Neuron (in vitro differentiated cells): ENCODE results near the gene GAS2.

ENCODE experiments used
- H2AFZ ChIP-seq: one replicate; pipeline ENCODE4 v1.6.1; 2013; ENCODE audit warnings: low read depth, mild to moderate bottlenecking, inconsistent platforms, low read length, moderate library complexity
- H3K27me3 ChIP-seq: one replicate; pipeline ENCODE4 v1.6.1; 2013; ENCODE audit warnings: low read length; ENCODE audit not compliant: insufficient read depth
- H3K36me3 ChIP-seq: one replicate; pipeline ENCODE4 v1.6.1; 2013; ENCODE audit warnings: low read length; ENCODE audit not compliant: insufficient read depth
- H3K4me1 ChIP-seq: one replicate; pipeline ENCODE4 v1.6.1; 2013; ENCODE audit warnings: low read length; ENCODE audit not compliant: insufficient read depth
- H3K4me3 ChIP-seq: 2 replicates; pipeline ENCODE4 v1.5.1; 2013; ENCODE audit warnings: mild to moderate bottlenecking, low read length, moderate library complexity
- H3K9me3 ChIP-seq: one replicate; pipeline ENCODE4 v1.6.1; 2013; ENCODE audit warnings: low read length

The GAS2 gene

DNA sequence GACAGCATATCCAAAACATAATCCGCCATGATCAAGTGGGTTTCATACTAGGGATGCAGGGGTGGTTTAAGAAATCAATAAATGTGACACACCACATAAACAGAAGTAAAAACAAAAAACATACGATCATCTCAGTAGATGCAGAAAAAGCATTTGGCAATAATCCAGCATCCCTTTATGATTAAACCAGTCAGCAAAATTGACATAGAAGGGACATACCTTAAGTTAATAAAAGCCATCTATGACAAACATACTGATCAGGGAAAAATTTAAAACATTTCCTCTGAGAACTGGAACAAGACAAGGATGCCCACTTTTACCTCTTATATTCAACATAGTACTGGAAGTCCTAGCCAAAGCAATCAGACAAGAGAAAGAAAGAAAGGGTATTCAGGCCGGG, 49.6 kb downstream of the GAS2 start:
- H3K27me3 ChIP-seq = no peaks in the 10 kb centered on the region
- H3K4me1 ChIP-seq = no peaks in the 10 kb centered on the region
- no peaks in the 10 kb centered on the region for H3K36me3 ChIP-seq
- no peak overlapping the region for H3K4me3 ChIP-seq
- no peak overlapping the region for H2AFZ ChIP-seq
- no peaks in the 10 kb centered on the region for H3K9me3 ChIP-seq

DNA sequence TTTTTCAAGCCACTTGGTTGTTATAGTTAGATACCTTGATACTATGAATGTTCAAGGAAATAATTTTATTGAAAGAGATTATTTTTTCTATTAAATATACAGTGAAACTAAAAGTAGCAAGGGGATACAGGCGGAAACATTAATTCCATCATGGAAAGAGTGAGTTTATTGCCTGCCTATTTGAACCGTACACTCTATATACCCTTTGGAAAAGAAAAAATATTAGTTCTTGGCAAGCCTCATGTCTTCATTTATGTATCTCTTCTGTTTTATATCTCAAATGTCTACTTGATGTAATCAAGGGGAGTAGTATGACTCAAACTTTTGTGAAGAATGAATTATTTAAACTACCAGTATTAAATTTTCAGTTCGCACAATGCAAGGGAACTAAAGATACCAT, 54.0 kb downstream of the GAS2 start:
- no peaks in the 10 kb centered on the region for H3K9me3 ChIP-seq
- no peaks in the 10 kb centered on the region for H3K36me3 ChIP-seq
- H2AFZ ChIP-seq = no peak overlapping the region
- no peaks in the 10 kb centered on the region for H3K4me1 ChIP-seq
- H3K27me3 ChIP-seq = no peaks in the 10 kb centered on the region
- H3K4me3 ChIP-seq = no peak overlapping the region

- Histone ChIP-seq H3K9me3 (no peaks in the 10 kb centered on the region), H3K27me3 (no peaks in the 10 kb centered on the region), H3K4me1 (peaks cover 2% of the 10 kb centered on the region), H3K4me3 (no peak overlapping the region), H3K36me3 (no peaks in the 10 kb centered on the region), H2AFZ (no peak overlapping the region)
These were observed 56.9 kb downstream of the GAS2 start for GRCh38 chr11:22723274-22723673.

DNA sequence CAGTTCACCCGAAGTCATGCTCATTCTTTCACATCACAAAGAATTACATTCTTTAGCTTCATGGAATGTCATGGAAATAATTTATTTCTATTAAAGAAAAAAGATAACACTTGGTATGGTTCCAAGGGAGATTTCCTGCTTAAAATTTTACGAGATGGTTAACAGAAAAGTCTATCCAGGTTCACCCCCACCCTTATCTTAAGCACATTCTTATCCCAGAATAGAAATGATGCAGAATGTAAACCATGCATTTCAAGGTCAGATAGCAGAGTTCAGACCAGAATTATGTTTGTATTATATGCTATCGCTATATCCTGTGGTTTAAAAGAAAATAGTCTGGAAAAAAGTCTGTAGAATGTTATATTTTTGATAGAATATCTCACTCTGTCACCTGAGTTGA, 58.7 kb downstream of the GAS2 start:
- Histone ChIP-seq H3K27me3 (no peaks in the 10 kb centered on the region), H3K4me1 (peaks cover 9% of the 10 kb centered on the region), H2AFZ (no peak overlapping the region), H3K4me3 (no peak overlapping the region), H3K36me3 (no peaks in the 10 kb centered on the region), H3K9me3 (no peaks in the 10 kb centered on the region)

DNA sequence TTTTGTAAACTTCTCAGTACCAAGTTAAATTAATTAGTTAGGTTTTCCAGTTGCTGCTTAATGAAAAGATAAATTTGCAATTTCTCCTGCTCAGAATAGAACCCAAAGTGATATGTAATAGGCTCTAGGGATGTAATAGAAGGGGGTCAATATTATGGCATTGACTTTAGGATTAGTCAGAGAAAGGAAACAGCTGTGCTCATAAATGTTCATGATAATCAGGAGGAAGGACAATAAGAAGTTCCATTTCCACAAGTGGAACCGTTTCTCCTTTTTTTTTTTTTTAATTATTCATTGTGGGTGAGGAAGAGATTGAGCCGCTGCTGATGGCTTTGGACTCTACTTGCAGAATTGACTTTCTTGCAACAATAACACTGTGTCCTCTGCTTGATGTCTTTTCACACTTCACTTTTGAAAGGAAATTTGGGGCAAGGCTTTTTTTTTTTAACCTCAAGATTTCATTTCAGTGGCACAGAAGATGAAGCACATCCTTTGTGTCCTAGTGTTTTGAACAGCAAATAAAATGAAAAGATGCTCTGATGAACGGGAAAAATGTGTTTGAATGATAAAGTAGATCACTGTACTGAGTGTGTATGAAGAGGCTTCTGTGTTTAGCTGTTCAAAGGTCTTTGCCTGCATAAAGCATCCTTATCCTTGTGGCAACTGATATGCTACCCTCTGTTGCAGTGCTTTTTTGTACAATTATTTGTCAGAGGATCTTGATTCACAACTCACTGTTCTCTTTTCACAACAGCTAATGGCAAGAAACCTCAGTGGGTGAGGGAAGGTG, 62.4 kb downstream of the GAS2 start:
- no peaks in the 10 kb centered on the region for H3K9me3 ChIP-seq
- no peaks in the 10 kb centered on the region for H3K36me3 ChIP-seq
- H2AFZ ChIP-seq = no peak overlapping the region
- peaks cover 9% of the 10 kb centered on the region for H3K4me1 ChIP-seq
- H3K27me3 ChIP-seq = no peaks in the 10 kb centered on the region
- H3K4me3 ChIP-seq = no peak overlapping the region

- Histone ChIP-seq H3K4me3 (no peak overlapping the region), H3K36me3 (no peaks in the 10 kb centered on the region), H3K9me3 (no peaks in the 10 kb centered on the region), H3K4me1 (peaks cover 9% of the 10 kb centered on the region), H3K27me3 (no peaks in the 10 kb centered on the region), H2AFZ (no peak overlapping the region)
These were observed 63.9 kb downstream of the GAS2 start for GRCh38 chr11:22730319-22730718.

DNA sequence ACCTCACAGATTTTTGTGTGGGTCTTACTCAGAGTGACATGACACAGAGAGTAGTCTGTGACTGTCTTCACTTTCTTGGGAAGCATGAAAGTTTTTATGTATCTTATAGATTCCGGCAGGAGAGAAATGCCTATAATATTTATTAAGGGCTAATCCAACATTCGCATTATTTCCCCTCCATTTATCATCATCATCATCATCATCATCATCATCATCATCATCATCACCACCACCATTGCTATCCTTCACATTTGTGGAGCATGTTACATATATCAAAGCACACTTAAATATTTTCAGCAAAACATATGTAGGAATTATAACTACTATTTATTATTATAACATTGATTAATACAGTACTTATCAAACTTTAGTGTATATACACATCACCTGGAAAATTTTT, 66.2 kb downstream of the GAS2 start:
- H3K4me1 ChIP-seq = peaks cover 7% of the 10 kb centered on the region
- H3K9me3 ChIP-seq = no peaks in the 10 kb centered on the region
- no peak overlapping the region for H2AFZ ChIP-seq
- no peaks in the 10 kb centered on the region for H3K27me3 ChIP-seq
- H3K4me3 ChIP-seq = no peak overlapping the region
- H3K36me3 ChIP-seq = no peaks in the 10 kb centered on the region

GRCh38 chr11:22733475-22734248, 67.3 kb downstream of the GAS2 start:
- H3K4me3 ChIP-seq = no peak overlapping the region
- no peak overlapping the region for H2AFZ ChIP-seq
- no peaks in the 10 kb centered on the region for H3K27me3 ChIP-seq
- no peaks in the 10 kb centered on the region for H3K36me3 ChIP-seq
- H3K9me3 ChIP-seq = no peaks in the 10 kb centered on the region
- H3K4me1 ChIP-seq = peaks cover 6% of the 10 kb centered on the region

GRCh38 chr11:22734628-22735345, 68.4 kb downstream of the GAS2 start:
- Histone ChIP-seq H3K36me3 (no peaks in the 10 kb centered on the region), H3K27me3 (no peaks in the 10 kb centered on the region), H3K4me3 (no peak overlapping the region), H3K9me3 (no peaks in the 10 kb centered on the region), H3K4me1 (no peaks in the 10 kb centered on the region), H2AFZ (no peak overlapping the region)

- Histone ChIP-seq H3K4me3 (no peak overlapping the region), H3K27me3 (no peaks in the 10 kb centered on the region), H3K9me3 (no peaks in the 10 kb centered on the region), H2AFZ (no peak overlapping the region), H3K36me3 (no peaks in the 10 kb centered on the region), H3K4me1 (no peaks in the 10 kb centered on the region)
These were observed 75.8 kb downstream of the GAS2 start for GRCh38 chr11:22742157-22742613.

DNA sequence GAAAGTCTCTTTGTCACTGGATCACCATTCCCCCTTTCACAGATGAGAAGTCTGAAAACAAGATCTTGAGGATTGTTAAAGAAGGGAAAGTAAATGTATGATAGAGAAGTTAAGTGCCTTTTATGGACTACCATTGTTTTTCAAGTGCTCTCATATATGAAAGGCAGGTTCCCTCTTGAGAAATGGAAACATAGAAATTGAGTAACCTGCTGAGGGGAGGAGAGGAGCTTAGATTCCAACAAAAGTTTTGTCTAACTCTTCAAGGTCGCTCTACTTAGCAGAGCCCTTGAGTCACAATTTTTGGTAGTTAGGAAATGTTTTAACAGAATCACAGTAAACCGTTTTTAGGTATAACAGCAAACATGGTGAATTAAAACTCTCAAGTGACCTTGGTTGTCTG, 83.1 kb downstream of the GAS2 start:
- Histone ChIP-seq H3K9me3 (no peaks in the 10 kb centered on the region), H3K4me3 (no peak overlapping the region), H3K4me1 (peaks cover 12% of the 10 kb centered on the region), H2AFZ (no peak overlapping the region), H3K27me3 (no peaks in the 10 kb centered on the region), H3K36me3 (no peaks in the 10 kb centered on the region)

DNA sequence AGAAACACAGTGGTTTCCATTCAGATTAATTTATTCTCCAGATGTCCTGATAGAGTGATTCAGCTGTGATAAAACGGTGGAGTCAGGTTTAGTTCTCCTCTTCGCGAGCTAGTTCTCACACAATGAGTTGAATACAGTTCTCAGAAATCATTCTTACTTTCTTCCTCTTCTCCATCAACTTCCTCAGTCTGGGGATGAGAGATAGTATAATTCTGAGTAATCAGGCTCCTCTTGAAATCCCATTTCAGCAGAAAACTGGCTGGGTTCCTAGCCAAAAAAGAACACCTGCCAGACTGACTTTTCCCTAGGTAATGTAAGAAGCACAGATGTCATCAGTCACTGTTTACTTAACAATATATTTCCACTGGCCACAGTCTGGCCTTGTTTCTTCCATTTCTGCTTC, 86.5 kb downstream of the GAS2 start:
- Histone ChIP-seq H3K4me3 (no peak overlapping the region), H3K27me3 (no peaks in the 10 kb centered on the region), H3K4me1 (peaks cover 20% of the 10 kb centered on the region), H3K36me3 (no peaks in the 10 kb centered on the region), H2AFZ (peak overlapping the region; percentile 23), H3K9me3 (no peaks in the 10 kb centered on the region)

- Histone ChIP-seq H2AFZ (no peak overlapping the region), H3K4me1 (peaks cover 20% of the 10 kb centered on the region), H3K4me3 (no peak overlapping the region), H3K27me3 (no peaks in the 10 kb centered on the region), H3K36me3 (no peaks in the 10 kb centered on the region), H3K9me3 (no peaks in the 10 kb centered on the region)
These were observed 87.0 kb downstream of the GAS2 start for GRCh38 chr11:22753416-22753815.
